ENCODE measurements around the gene CCSAP. TPM values are rescaled to one million over a fixed set of nuclear protein-coding genes. Genes with fewer than 3 reads are reported as not detected.

CCSAP gene
- total RNA-seq, 4 donors from 2014 or later, result 7.2 to 18.1 (median 11.5) TPM

DNA sequence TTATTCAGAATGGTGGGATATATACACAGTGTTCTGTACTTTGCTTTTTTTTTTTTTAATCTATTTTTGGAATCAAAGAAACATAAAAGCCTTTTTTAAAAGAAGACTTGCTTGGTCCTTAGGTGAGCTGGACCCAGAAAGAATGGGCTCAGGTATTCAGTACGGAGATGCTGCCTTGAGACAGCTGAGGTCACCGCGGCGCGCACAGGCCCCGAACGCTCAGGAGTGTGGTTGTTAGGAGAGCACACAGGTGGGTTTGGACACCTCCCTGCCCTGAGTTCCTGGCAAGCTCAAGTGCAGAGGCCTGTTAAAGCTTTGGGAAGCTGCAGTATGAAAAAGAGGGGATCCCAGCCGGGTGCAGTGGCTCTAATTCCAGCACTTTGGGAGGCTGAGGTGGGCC lies 40.1 kb downstream of the CCSAP start:
- Histone ChIP-seq H3K36me3 (peaks cover 0 to 66% (median 0%) of the 10 kb centered on the region in 3 donors), H3K27me3 (no peaks in the 10 kb centered on the region), H3K4me3 (no peak overlapping the region), H3K4me1 (no peaks in the 10 kb centered on the region), H3K9me3 (no peaks in the 10 kb centered on the region), H3K27ac (no peak overlapping the region)
- no peak for DNase-seq (ENCODE audit: low spot score in 2 of 2)
- TF ChIP-seq EP300 (IDR thresholded peaks at IDR 0.05), result no peak
- no peak for TF ChIP-seq CTCF (IDR thresholded peaks at IDR 0.05)
- no peak for TF ChIP-seq POLR2A (IDR thresholded peaks at IDR 0.05)
- whole genome bisulfite sequencing, 2 donors, result 94 to 97% methylated on average over 8 of the region's 8 CpGs

GRCh38 chr1:229300099-229300757 lies 42.6 kb downstream of the CCSAP start:
- peaks cover 0 to 67% (median 0%) of the 10 kb centered on the region in 3 donors for H3K36me3 ChIP-seq
- 87 to 93% methylated on average over 6 of the region's 6 CpGs for WGBS, 2 donors
- no peaks in the 10 kb centered on the region for H3K9me3 ChIP-seq
- no peak for TF ChIP-seq CTCF (IDR thresholded peaks at IDR 0.05)
- TF ChIP-seq POLR2A (IDR thresholded peaks at IDR 0.05), result no peak
- TF ChIP-seq EP300 (IDR thresholded peaks at IDR 0.05), result no peak
- DNase-seq (ENCODE audit: low spot score in 2 of 2), result no peak
- H3K4me3 ChIP-seq, result no peak overlapping the region
- no peak overlapping the region for H3K27ac ChIP-seq
- H3K27me3 ChIP-seq, result no peaks in the 10 kb centered on the region
- no peaks in the 10 kb centered on the region for H3K4me1 ChIP-seq

GRCh38 chr1:229298887-229299503 lies 43.9 kb downstream of the CCSAP start:
- H3K4me1 ChIP-seq, result no peaks in the 10 kb centered on the region
- DNase-seq (ENCODE audit: low spot score in 2 of 2), result no peak
- no peak overlapping the region for H3K27ac ChIP-seq
- H3K4me3 ChIP-seq, result no peak overlapping the region
- TF ChIP-seq EP300 (IDR thresholded peaks at IDR 0.05), result no peak
- TF ChIP-seq POLR2A (IDR thresholded peaks at IDR 0.05), result no peak
- no peak for TF ChIP-seq CTCF (IDR thresholded peaks at IDR 0.05)
- WGBS, 2 donors, result 81 to 83% methylated on average over 5 of the region's 5 CpGs
- H3K9me3 ChIP-seq, result no peaks in the 10 kb centered on the region
- no peaks in the 10 kb centered on the region for H3K27me3 ChIP-seq
- peaks cover 0 to 69% (median 0%) of the 10 kb centered on the region in 3 donors for H3K36me3 ChIP-seq

GRCh38 chr1:229298420-229298819 lies 44.4 kb downstream of the CCSAP start:
- H3K27me3 ChIP-seq, result no peaks in the 10 kb centered on the region
- no peaks in the 10 kb centered on the region for H3K9me3 ChIP-seq
- DNase-seq (ENCODE audit: low spot score in 2 of 2), result no peak
- no peaks in the 10 kb centered on the region for H3K4me1 ChIP-seq
- TF ChIP-seq EP300 (IDR thresholded peaks at IDR 0.05), result no peak
- TF ChIP-seq POLR2A (IDR thresholded peaks at IDR 0.05), result no peak
- TF ChIP-seq CTCF (IDR thresholded peaks at IDR 0.05), result no peak
- no peak overlapping the region for H3K27ac ChIP-seq
- peaks cover 0 to 64% (median 0%) of the 10 kb centered on the region in 3 donors for H3K36me3 ChIP-seq
- H3K4me3 ChIP-seq, result no peak overlapping the region

- no peak for TF ChIP-seq CTCF (IDR thresholded peaks at IDR 0.05)
- no peak for TF ChIP-seq EP300 (IDR thresholded peaks at IDR 0.05)
- TF ChIP-seq POLR2A (IDR thresholded peaks at IDR 0.05), result no peak
- no peak overlapping the region for H3K4me3 ChIP-seq
- 91 to 94% methylated on average over 1 of the region's 1 CpG for whole genome bisulfite sequencing, 2 donors
- H3K4me1 ChIP-seq, result no peaks in the 10 kb centered on the region
- no peak overlapping the region for H3K27ac ChIP-seq
- peaks cover 0 to 61% (median 0%) of the 10 kb centered on the region in 3 donors for H3K36me3 ChIP-seq
- no peaks in the 10 kb centered on the region for H3K27me3 ChIP-seq
- no peaks in the 10 kb centered on the region for H3K9me3 ChIP-seq
- DNase-seq (ENCODE audit: low spot score in 2 of 2), result no peak
These were observed 45.1 kb downstream of the CCSAP start for GRCh38 chr1:229297746-229298145.

Measured in tibial nerve (tissue), 4 donors.